GM12878 (cell line): ENCODE measurements around the gene LRRC8D. TPM values are rescaled to one million over a fixed set of nuclear protein-coding genes. Genes with fewer than 3 reads are reported as not detected.

Experiments used
- ASH2L ChIP-seq: fragments of 300-600, 200-600 bp; sonication (generic); IDR thresholded peaks from 2 replicates; pipeline ENCODE4 v1.6.1; 2017; ENCODE audit warnings: low read depth, mild to moderate bottlenecking, borderline replicate concordance
- CBFB ChIP-seq: IDR thresholded peaks from 2 replicates; pipeline ENCODE4 v1.6.1; 2016; ENCODE audit warnings: antibody characterized with exemption, low read depth
- DPF2 ChIP-seq: fragments of 450-650 bp; IDR thresholded peaks from 2 replicates; pipeline ENCODE4 v1.6.1; 2017; ENCODE audit warnings: mild to moderate bottlenecking
- EED ChIP-seq: sonication (generic); IDR thresholded peaks from 2 replicates; pipeline ENCODE4 v1.6.1; 2016; ENCODE audit warnings: antibody characterized with exemption, low read depth
- JUND ChIP-seq: IDR thresholded peaks from 2 replicates; pipeline ENCODE4 v1.6.1; 2012; ENCODE audit warnings: low read depth, mild to moderate bottlenecking, low read length, improper control_type of control experiment, moderate library complexity
- NBN ChIP-seq: fragments of 450-650 bp; IDR thresholded peaks from 2 replicates; pipeline ENCODE4 v1.6.1; 2016
- NR2C2 ChIP-seq: IDR thresholded peaks from 2 replicates; pipeline ENCODE4 v1.6.1; 2011; ENCODE audit warnings: borderline replicate concordance, low read depth; ENCODE audit not compliant: control insufficient read depth, insufficient read length
- RAD51 ChIP-seq: fragments of 450-650 bp; IDR thresholded peaks from 2 replicates; pipeline ENCODE4 v1.6.1; 2016; ENCODE audit warnings: moderate library complexity, mild to moderate bottlenecking, inconsistent platforms
- SPI1 ChIP-seq: IDR thresholded peaks from 2 replicates; pipeline ENCODE4 v1.6.1; 2011; ENCODE audit warnings: low read depth, mild to moderate bottlenecking, low read length, moderate library complexity, borderline replicate concordance; ENCODE audit not compliant: insufficient read depth
- TAF1 ChIP-seq: IDR thresholded peaks from 2 replicates; pipeline ENCODE4 v1.6.1; 2011; ENCODE audit warnings: mild to moderate bottlenecking, low read depth, low read length, borderline replicate concordance
- TBL1XR1 ChIP-seq: IDR thresholded peaks from 2 replicates; pipeline ENCODE4 v1.6.1; 2012; ENCODE audit warnings: low read depth, low read length, improper control_type of control experiment
- ZNF687 ChIP-seq: fragments of 450-650 bp; IDR thresholded peaks from 2 replicates; pipeline ENCODE4 v1.6.1; 2017; ENCODE audit warnings: mild to moderate bottlenecking, moderate library complexity
- polyA plus RNA-seq, 11 experiments: library from polyadenylated mRNA; depleted of rRNA in 4 of 11; unstranded in 6 of 11; stranded (reverse) in 5 of 11; fragments of >200 nt; fragmentation: Nextera tagmentation in 4 of 11; fragmentation: Illumina TruSeq in 1 of 11; extraction: Ambion mirVana in 4 of 11; extraction: Trizol in 1 of 11; gene quantifications; 1 replicate in 1 of 11; 2 replicates in 10 of 11; pipeline versions ENCODE4 v1.2.1 to v1.2.3, GENCODE V29; 2011 to 2016; ENCODE audit warnings: inconsistent platforms in 2 of 11, missing spikeins in 2 of 11, low read depth in 1 of 11
- total RNA-seq, 4 experiments: library from RNA; depleted of rRNA in 3 of 4; stranded (reverse); fragments of >200 nt in 3 of 4; fragmentation: Illumina TruSeq in 1 of 4; extraction: Trizol in 1 of 4; gene quantifications; 2 replicates each; pipeline versions ENCODE4 v1.2.1 to v1.2.3, GENCODE V29; 2013 to 2021
- TF ChIP-seq, protein P1 (sequence below): IDR thresholded peaks from 2 replicates; pipeline ENCODE4 v1.6.1; 2011; ENCODE audit warnings: borderline replicate concordance, low read depth, mild to moderate bottlenecking, moderate library complexity, low read length; ENCODE audit not compliant: insufficient read depth, poor library complexity, severe bottlenecking

Gene LRRC8D
- total and polyA plus RNA-seq, 10 of the 15 experiments (the other 5 are each of a cell fraction or from before 2014, with no cell fraction given): 5.6 to 44.1 (median 26.8) TPM

DNA sequence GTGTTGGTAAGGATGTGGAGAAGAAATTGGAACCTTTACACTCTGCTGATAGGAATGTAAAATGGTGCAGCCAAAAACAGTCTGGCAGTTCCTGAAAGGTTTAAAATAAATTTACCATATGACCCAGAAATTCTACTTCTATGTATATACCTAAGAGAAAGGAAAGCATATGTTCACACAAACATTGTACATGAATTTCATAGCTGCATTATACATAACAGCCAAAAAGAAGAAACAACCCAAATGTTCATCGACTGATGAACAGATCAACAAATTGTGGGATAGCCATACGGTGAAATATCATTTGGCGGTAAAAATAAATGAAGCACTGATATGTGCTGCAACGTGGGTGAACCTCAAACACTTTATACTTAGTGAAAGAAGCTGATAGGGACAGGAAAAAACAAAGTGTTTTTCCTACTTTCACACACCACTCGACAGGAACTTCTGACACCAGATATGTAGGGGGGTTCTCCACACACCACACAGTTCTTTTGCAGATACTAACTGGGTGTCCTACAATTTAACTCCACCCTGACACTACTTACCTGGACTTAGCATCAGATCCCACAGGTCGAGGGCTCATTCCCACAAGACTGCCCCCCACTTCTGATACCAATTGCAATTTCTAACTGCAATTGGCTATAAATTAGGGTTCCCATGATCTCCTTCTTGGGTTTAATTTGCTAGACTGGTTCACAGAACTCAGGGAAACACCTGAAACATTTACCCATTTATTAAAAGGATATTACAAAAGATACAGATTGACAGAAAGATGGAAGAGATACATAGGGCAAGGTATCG is 138.2 kb downstream of the LRRC8D start (continued):
- TF ChIP-seq NBN: no peak
- no peak for TF ChIP-seq EED
- no peak for TF ChIP-seq JUND
- TF ChIP-seq TAF1: no peak
- TF ChIP-seq DPF2: no peak
- TF ChIP-seq, protein P1, sequence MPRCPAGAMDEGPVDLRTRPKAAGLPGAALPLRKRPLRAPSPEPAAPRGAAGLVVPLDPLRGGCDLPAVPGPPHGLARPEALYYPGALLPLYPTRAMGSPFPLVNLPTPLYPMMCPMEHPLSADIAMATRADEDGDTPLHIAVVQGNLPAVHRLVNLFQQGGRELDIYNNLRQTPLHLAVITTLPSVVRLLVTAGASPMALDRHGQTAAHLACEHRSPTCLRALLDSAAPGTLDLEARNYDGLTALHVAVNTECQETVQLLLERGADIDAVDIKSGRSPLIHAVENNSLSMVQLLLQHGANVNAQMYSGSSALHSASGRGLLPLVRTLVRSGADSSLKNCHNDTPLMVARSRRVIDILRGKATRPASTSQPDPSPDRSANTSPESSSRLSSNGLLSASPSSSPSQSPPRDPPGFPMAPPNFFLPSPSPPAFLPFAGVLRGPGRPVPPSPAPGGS: no peak
- no peak for TF ChIP-seq SPI1
- TF ChIP-seq ZNF687: no peak
- no peak for TF ChIP-seq RAD51
- no peak for TF ChIP-seq NR2C2
- no peak for TF ChIP-seq CBFB
- no peak for TF ChIP-seq TBL1XR1
- TF ChIP-seq ASH2L: no peak
